ENCODE measurements around the gene ZNF524. TPM values are rescaled to one million over a fixed set of nuclear protein-coding genes. Genes with fewer than 3 reads are reported as not detected.

Gene ZNF524
- total RNA-seq, 1 experiment from 2014 or later = 14.7 TPM

GRCh38 chr19:55642153-55643002 is 42.3 kb downstream of the ZNF524 start:
- no peak for DNase-seq (ENCODE audit: low read depth)

DNA sequence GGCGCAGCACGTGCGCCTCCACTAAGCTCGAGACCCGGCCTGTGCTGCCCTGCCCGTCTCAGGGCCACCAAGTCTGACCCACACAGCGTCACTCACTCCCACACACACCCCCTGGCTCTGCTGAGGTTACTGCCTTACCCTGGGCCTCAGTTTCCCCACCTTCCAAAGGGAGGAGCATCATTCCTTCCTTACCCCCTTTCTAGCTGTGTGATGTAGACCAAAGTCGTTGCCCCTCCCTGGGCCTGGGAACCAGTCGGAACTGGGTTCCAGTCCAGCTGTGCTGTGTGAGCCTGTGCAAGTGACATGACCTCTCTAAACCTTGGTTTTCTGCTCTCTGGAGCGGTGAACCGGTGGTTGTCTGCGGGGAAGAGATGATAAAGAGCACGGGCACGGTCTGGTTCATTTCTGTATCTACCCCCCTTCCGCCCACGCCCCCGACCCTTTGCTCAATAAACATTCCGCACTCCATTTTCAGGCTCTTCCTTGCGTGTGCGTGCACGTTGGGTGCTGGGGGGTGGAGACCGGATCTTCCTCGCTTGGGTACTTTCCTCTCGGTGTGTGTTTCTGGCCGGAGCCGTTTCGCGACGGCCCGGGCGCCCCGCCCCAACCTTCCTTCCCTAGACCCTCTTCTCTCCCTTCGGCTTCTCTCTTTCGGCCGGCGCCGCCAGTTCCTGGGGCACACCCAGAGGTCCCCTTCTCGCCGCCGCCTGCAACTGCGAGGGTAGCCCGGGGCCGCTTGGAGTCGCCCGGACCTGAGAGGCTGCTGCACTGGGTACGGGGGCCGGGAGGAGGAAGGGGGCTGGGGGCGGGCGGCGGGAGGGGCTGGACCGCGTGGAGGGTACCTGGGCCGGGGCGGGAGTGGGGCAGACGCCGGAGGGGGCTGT is 43.2 kb downstream of the ZNF524 start, which contains the start of gene ZNF581:
Gene ZNF581 (plus strand): TSS at position 647 of the 884 bp plus-strand sequence. CDS start 923 bp downstream, outside the sequence.
- DNase-seq (ENCODE audit: low read depth) = peak; percentile 78

DNA sequence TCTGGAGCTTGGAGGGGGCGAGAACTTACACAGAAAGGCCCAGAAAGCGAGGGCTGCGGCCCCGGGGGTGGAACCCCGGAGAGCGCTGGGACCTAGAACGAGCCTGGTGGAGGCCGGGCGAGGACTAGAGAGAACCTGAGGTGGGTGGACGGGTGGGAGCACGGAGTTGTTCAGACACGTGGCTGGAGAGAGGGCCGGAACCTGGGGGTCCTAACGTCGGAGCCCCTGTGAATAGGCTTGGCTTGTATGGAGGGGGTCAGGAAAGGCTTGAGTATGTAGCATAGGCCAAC is 43.7 kb downstream of the ZNF524 start:
- no peak for DNase-seq (ENCODE audit: low read depth)

GRCh38 chr19:55644191-55644833 is 44.2 kb downstream of the ZNF524 start:
- DNase-seq (ENCODE audit: low read depth) = no peak

- no peak for DNase-seq (ENCODE audit: low read depth)
Observed at GRCh38 chr19:55644842-55645511, 44.9 kb downstream of the ZNF524 start.

GRCh38 chr19:55645512-55645881 is 45.4 kb downstream of the ZNF524 start:
- no peak for DNase-seq (ENCODE audit: low read depth)

DNA sequence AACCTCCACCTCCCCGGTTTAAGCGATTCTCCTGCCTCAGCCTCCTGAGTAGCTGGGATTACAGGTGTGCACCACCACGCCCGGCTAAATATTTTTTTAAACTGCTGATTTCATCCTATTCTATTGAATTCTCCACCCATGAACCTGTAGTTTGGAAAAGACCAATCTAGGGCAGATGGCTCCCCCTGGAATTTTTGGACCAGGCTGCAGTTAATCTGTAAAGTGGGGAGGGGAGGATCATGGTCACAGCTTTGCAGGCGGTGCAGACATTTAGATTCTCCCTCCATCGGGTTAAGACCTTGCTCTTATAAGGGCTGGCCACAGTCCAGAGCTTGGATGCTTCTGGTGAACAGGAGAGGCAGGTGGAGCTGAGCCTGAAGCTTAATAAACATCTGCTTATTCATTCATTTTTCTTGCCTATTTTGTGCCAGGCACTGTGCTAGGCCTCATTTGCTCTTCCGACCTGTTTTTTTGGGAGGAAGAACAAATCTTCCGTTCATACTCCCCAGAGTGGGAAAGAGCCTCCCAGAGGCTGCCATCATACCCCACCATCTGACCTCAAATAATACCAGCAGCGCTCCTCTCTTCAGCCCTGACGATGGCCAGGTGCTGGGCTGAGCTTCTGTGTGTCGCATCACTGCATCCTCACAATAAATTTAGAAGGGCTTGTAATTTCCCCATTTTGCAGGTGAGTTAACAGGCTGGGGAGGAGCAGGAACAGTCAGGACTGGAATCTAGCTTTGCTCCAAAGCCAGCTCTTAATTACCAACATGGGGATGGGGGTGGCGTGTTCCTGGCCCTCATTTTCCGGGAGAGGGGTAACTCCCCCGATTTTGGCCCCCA is 47.0 kb downstream of the ZNF524 start:
- no peak for DNase-seq (ENCODE audit: low read depth)

DNA sequence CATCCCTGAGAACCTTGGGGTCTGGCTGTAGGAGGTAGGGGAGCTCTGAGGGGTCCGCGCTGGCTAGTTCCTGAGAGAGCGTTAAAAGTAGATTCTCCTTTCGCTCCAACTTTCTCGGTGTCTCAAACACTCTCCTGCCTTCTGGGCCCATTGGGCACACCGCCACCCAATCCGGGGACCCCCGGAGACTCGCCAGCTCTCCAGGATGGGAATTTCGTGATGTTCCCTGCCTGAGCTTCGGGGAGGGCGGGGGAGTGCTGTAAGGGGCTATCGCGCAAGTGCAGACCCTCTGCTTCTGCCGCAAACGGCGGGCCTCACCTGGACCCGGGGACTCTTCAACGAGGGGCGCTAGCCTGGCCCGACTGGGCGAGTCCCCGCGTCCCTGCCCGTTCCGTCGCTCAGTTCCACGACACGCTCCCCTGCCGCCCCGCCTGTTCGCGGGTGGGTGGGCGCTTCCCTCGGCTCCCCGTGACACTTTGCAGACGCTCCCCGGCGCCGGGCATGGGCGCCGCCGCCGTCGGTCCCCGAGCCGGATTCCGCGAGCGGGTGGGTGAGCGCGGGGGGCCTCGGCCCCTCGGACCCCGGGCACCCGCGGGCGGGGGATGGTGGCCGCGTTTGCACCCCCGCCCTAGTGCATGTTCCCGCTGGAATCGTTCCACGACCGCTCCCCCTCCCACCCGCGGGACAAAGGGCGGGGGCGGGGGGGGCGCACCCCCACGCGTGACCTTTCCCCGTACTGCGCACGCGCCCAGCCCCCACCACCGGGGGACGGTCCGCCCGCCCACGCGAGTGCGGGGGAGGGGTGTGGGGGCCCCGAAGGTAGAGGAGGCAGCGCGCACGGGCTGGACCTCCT is 47.9 kb downstream of the ZNF524 start, which contains the start of gene CCDC106:
Gene CCDC106 (plus strand): TSS at position 481 of the 853 bp plus-strand sequence. CDS start 835 bp downstream, outside the sequence.
- peak; percentile 73 for DNase-seq (ENCODE audit: low read depth)

DNA sequence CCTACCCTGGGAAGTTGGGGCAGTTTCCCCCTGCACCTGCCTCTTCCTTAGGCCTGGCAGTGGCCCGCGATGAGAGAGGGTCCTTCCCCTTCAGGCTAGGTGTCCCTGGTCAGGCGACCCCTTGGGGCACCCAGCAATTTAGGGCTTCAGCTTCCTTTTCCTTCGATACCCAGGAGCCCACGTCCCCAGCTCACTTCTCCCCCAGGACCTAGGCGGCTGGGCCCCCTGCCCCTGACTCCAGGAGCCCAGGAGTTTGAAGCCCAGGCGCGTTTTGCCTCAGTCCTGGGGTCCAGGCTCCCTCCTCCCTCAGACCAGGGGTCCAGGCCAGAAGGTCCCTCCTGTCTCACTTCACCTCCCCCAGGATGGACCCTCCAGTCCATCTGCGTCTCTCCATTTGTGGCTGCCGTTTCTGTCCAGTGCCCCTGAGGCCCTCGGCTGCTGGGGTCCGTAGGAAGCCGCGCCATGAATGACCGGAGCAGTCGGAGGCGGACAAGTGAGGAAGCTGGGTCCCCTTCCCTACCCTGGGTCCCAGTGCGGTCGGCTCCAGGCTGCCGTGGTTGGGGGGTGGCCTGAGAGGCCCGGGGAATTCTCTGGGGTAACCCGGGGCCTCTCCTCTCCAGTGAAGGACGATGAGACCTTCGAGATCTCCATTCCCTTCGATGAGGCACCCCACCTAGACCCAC is 48.6 kb downstream of the ZNF524 start:
- no peak for DNase-seq (ENCODE audit: low read depth)

- DNase-seq (ENCODE audit: low read depth) = no peak
Observed at GRCh38 chr19:55649268-55650125, 49.4 kb downstream of the ZNF524 start.

DNA sequence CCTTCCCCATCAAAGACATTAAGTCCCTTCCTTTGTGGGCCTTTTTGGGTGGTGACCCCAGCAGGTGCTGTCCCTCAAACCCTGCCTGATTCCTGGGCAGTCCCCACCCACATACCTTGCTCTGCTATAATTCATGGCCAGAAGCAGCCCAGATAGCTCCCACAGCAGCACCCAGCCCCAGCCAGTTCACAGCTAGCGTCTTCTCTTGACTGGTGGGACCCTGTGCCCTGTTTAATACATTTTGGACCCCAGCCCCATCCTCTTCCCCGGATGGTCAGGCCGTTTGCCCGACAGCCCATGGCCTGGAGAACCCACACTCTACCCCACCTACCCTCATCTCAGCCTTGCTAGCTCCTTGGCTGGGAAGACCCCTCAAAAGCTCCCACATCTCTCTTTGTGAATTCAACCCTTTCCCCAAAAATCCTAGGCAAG is 50.1 kb downstream of the ZNF524 start:
- no peak for DNase-seq (ENCODE audit: low read depth)

GRCh38 chr19:55650602-55651230 is 50.6 kb downstream of the ZNF524 start:
- DNase-seq (ENCODE audit: low read depth) = no peak

DNA sequence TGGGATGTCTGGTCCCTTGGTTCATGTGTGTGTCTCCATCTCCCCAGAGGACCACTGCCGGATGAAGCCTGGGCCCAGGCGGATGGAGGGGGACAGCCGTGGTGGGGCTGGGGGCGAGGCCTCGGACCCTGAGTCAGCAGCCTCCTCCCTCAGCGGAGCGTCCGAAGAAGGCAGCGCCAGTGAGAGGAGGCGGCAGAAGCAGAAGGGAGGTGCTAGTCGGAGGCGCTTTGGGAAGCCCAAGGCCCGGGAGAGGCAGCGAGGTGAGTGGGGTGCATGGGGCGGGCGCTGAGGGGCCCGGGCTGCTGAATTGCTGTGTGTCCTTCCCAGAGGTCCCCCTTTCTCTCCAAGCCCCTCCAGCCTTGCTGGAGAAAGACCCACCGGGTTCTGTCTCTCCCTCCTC is 51.1 kb downstream of the ZNF524 start:
- no peak for DNase-seq (ENCODE audit: low read depth)

- no peak for DNase-seq (ENCODE audit: low read depth)
Observed at GRCh38 chr19:55652311-55653128, 52.4 kb downstream of the ZNF524 start.

Measured in RPMI7951 (cell line).